Measurements from ENCODE around the gene DSCAML1.
"Not testable (repeated sequence)": the region's sequence is repeated elsewhere in the genome, so short reads cannot be mapped to it uniquely, and the experiment has no call there.

Gene DSCAML1

DNA sequence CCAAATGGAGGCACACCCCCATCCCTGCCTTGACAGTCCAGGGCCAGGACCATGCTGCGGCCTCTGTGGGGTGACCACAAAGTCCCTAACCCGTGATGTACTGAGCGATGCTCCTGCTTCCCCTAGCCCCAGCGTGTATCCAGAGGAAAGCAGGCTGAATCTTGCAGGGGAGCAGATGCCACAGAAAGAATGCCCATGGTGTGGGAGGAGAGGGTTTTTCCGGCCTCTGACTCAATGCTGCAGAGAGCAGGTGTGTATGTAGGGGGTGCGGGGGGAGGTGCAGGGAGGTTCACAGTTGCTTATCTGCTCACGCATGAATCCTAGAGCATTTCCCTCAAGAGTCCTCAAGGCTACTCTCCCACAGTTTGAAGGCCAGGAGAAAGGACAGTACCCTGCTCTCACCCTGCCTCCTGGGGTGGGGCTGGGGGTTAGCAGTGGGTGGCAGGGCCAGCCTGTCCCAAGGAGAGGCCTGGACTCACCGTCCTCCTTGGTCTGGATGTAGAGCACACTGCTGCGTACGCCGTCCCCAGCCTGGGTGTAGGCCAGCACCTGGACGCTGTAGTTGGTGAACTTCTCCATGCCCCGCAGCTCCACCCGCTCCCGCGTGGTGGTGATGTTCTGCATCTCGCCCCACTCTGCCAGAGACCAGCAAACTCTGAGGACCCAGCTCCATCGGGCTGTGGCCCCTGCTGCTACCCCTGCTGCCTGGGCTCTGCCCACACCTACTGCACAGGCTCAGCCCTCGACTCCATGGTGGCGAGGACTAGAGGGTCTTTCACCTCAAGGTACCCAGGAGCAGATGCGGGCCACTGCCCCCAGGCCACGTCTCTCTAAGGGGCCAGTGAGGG is 338.5 kb downstream of the DSCAML1 start:
- DNase-seq: no peak

DNA sequence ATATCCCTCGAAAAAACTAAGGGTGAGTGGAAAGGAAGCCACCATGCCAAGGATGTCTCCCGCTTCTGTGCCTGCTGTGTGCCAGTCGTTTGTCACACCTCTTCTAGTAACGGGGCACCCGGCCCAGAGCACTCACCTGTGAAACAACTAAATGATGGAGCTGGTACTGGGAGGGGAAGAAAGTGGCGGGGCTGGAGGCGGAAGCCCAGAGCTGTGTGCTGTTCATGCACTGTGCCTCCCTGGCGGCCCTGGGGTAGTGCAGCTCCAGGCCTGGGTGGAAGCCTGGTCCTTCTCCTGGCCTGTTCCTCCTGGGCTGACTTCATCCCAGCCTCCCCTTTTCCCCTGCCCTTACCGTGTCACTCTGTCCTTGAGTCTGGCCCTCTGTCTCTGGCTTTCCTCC is 339.2 kb downstream of the DSCAML1 start:
- no peak for DNase-seq

DNA sequence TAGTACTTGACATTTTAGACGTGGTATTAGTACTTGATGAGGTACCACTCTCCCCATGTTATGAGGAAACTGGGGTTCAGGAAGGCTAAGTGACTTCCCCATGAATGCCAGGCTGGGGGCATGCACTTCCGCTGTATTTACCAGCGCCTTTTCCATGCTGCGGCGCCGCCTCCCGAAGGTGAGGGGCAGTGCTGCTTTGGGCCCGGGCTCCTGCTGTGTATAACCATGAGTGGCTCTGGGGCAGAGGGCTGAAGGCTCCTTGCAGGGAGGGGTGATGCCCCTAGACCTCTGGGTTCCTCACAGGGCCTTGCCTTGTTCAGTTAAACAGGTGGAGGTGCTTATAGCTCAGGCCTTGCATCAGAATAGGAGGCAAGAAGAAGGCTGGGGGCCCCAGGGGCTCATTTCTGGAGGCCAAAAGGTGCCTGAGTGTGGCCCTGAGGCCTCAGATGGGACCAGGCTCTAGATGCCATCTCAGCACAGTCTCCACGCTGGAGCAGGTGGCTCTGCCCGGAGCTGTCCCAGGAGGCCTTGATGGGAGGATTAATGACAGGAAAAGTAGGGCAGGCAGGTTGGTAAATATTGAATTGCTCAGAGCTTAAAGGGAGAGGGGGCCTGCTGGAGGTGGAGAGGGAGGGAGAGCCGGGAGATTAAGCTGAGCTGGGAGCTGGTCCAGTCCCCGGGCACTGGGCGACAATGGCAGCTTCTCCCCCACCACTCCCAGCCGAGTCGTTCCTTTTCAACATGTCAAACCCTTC is 339.8 kb downstream of the DSCAML1 start:
- no peak for DNase-seq

DNA sequence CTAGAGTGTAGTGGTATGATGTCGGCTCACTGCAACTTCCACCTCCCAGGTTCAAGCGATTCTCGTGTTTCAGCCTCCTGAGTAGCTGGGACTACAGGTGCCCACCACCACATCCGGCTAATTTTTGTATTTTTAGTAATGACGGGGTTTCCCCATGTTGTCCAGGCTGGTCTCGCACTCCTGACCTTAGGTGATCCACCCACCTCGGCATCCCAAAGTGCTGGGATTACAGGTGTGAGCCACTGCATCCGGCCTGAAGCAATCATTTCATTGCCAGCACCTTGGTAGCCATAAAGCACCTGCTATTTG is 340.3 kb downstream of the DSCAML1 start:
- not testable (repeated sequence) for DNase-seq

DNA sequence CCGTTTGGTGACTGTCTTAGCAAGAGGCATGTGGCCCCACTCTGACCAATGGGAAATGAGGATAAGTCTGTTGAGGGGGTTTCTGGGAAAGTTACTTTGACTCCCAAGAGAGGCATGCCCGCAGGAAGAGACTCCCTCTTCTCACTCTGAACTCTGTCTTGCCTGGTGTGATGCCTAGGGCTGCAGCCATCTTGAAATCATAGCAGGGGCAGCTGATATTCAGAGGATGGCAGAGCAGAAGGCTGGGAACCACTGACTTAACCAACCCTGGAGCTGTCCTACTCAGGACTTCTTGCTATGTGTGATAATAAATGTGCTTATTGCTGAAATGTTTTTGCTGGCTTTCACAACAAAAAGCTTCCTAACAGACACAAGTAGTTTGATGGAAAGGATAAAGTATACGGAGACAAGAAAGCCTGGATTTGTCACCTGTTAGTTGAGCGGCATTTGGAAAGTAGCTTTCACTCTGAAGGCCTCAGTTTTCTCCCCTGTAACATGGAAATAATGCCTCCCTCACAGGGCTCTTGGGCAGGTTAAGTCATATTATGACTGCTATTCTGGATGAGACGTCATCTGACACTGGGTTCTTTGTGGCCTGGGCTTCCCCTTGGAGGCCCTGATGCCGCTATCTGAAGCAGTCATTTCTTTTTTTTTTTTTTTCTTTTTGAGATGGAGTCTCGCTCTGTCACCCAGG is 340.8 kb downstream of the DSCAML1 start:
- no peak for DNase-seq

DNA sequence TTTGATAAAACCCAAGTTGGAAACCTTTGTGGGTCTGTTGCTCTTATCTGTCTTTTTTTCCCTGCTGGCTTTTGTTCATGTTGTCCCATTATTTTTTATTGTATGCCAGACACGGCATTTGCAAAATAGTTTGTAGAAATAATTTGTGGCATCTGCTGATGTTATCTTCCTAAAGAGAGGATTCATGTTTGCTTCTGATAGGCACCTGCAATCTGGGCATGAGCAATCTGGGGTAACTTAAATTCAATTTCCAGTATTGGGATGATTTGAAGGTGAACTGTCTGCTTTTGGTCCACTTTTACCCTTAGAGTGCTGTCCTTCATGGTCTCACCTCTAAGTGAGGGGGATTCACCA is 342.5 kb downstream of the DSCAML1 start:
- DNase-seq: no peak

DNA sequence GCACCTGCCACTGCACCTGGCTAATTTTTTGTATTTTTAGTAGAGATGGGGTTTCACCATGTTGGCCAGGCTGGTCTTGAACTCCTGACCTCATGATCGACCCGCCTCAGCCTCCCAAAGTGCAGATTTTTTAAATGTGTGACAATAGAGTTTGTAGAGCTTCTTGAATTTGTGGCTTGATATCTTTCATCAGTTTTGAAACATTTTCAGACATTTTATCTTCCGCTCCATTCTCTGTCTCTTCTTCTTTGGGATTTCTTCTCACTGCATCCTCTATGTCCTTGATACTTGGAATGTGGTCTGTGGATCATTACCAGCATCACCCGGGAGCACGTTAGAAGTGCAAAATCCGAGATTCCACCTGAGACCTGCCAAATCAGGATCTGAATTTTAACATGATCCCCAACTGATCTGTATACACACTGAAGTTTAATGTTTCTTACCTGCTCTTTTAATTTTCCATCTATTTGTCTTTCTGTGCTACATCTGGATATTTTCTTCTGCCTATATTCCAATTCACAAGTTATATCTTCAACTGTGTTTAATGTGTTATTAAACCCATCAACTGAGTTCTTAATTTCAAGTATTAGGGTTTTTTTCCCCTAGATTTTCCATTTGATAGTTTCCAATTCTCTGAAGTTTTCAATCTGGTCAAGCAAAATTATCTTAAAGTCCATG is 343.0 kb downstream of the DSCAML1 start:
- DNase-seq: no peak

DNA sequence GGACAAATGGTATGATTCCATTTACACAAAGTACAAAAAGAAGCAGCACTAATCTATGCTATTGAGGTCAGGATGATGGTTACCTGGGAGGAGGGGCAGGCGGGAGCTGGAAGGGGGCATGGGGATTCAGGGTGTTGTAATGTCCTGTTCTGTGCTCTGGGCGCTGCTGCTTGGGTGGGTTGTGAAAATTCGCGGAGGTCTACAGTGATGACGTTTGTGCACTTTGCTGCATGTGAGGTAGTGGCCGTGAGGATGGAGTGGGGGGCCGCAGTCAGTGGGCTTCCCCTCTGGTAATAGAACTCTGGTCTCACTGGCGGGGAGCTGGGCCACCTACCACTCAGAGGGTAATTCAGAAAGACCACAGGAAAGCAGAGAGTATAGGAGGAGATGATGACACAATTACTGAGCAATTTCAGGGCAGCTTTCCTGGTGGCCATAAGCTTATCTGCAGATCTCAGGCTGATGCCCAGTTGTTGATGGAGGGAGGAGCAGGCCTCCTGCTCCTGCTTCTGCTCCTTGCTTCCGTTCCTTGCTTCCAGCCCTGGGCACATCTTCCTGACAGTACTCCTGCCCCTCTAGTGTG is 347.8 kb downstream of the DSCAML1 start:
- no peak for DNase-seq

DNA sequence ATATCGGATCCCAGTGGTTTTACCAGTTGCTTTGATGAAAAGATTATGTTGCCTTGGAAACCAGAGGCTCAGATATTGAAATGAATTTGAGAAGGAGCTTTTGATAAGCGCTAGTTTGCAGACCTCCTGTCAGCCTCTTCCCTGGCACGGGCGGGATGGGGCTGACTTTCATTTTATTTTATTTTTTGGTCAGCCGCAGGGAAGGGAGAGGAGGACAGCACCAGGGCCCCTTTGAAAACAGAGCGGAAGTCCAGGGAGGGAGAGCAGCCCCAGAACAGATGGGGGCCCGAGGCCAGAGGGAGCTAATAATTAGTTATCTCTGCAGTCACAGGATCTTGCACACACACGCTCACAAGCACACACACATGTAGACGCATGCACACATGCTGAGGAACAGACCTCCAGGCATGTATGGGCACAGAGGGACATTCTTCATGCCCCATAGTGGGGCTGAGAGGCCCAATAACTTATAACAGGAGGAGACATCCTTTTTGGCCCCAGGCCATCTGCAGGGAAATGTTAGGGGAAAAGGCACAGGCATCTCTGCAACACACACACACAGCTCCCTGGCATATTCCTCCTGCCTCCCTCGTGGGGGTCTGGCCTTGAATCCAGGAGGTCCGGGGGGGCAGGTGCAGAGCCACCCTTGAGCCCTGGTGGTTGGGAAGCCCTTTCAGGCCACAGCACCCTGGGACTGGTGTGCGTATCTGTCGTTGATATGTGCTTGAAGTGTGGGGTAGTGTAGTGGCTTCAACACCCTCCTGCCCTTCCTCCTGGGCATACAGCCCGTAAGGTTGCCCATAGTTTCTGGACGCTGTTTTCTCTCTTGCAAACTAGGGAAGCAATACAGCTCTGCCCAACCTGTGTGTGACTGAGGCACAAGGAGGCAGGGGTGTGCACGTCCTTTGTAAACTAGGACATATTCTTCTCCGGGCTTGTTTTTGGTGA is 352.0 kb downstream of the DSCAML1 start:
- DNase-seq: no peak

DNA sequence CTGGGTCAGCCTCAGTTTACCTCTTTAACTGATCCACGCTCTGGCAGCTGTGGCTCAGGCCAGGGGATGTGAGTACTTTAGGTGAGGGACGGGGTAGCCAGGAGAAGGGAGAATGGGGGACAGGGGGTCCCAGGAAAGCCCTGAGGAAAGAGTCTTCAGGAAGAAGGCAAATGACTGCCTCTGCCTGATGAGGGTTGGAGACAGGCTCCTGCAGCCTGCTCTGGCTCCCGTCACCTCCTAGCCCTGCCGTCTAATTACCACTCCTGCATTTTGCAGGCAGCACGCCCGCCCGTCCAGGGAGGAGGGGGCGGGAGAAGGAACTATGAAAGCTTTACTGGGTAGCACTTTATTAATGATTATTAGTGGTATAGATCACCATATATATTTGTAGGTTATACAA is 352.8 kb downstream of the DSCAML1 start:
- no peak for DNase-seq

DNA sequence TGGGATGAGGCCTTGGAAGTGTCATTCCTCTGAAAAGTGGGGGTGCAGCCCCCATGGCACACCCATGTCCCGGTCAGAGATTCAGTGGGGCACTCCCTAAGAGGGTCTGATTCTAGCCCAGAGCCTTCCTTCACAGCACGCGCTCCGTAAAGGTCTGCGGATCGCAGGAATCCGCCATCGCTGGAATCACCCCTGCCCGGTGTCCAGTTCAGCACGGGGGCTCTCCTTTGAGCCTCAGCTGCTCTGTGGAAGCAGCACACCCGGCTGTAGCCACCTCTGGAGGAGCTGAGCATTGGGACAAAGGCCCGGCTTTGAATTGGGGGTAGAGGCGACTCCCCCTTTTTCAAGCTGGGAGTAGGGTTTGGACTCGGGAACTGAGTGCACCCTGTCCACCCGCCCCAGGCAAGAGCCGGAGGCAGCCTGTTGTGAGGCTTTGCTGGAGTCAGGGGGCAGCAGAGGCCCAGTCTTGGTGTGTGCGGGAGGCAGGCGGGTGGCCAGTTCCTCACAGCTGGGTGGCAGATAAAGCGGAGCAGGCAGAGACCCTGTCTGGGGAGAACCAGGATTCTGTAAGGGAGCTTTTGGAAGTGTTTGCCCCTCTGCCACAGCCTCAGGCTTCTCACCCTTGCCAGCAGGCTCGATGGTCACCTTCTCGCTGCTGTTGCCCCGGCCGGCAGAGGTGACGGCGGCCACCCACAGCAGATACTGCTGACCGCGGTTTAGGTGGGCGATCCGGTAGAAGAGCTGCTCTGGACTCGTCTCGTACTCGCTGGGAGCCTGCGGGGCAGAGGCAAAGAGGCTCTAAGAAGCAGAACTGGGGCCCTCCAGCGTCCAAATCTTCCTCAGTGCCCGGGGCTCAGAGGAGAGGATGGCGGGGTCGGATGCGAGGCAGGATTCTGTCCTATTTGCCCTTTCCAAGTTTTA is 353.5 kb downstream of the DSCAML1 start:
- DNase-seq: no peak

DNA sequence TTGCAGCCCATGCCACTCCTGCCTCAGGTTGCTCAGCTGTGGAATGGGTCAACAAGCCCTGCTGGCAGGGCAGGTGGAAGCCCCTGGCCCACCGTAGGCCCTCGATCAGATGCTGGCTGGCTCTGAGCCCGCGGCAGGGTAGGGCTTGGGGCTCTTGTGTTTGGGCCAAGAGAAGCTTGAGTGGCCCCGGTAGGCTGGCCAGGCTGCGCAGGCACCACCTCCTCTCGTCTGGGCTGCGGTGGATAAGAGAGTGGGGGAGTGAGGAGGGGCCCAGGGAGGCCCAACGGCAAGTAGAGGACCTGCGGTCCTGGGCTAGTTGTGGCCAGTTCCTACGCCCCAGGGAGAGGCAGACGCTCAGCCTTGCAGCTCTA is 354.2 kb downstream of the DSCAML1 start:
- DNase-seq: no peak

DNA sequence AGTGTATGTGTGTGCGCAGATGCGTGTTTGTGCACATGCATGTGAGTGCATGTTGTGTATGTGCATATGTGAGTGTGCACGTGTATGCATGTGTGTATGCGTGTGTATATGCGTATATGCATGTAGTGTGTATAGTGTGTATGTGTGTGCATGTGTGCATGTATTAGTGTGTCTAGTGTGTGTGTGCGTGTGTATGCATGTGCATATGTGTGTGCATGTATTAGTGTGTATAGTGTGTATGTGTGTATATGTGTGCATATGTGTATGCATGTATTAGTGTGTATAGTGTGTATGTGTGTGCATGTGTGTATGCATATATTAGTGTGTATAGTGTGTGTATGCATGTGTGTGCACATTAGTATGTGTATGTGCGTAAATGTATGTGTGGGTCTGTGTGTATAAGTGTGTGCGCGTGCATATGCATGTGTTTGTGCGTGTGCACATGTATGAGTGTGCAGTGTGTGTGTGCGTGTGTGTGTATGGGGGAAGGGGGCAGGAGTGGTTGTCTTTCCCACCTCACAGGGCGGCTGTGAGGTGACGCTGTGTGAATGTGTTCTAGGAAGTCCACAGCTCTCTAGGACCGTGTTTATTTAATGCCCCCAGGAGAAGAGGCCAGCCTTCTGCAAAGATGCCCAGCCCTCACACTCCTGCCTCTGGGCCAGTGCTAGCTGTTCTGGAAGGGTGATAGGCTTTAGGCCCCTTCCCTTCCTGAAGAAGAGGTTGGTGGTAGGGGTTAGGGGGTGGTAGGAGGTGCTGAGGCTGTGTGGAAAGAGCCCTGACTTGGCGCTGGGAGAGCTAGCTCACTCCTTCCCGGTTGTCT is 354.8 kb downstream of the DSCAML1 start:
- DNase-seq: no peak

DNA sequence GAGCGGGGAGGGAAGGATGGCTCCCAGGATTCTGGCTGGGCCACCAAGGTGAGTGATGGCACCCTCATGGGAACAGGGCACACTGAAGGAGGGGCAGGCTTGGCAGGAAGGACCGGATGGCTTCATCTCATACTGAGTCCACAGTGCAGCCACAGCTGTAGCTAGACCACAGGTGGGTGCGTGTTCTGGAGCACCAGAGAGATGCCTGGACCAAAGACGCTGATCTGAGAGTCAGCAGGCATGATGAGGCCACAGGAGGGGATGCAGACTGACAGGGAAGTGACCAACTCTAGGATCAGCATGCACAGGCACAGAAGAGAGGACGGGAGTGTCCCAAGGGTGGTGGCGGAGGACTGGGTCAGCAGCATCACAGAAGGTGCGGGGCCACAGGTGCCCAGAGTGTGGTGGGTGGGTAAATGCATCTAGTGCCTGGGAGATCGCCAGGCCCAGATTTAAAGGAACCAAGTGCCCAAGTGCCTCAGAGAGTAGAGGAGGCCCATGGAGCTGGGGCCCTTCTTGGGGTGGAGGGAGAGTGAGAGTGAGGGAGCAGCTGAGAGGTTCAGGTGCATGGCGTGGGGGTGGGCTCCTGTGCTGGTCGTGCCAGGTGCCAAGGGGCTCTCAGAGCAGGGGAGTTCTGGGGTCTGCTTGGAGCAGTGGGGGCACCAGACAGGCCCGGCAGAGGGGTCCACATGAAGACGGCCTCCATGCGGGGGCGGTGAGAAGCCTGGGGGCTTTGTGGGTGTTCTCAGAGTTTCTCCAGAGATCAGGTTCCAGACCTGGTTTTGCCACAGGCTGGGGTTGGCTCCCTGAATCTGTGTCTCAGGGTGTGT is 355.7 kb downstream of the DSCAML1 start:
- DNase-seq: no peak

DNA sequence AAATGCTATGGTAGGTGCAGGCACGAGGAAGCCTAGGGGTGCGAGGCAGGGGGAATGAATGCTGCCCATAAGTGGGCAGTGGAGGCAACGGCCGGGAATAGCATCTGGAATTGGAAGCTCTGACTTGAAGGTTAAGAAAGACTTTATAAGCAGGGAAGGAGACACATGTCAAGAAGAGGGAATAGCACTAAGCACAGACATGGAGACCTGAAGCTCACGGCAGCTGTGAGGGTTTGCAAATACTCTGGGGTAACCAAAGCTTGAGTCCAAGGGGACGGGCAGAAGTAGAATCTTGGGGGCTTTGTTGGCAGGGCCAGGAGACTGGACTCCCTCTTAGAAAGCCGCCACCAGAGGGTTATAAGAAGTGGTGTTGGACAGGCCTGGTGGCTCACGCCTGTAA is 356.8 kb downstream of the DSCAML1 start:
- DNase-seq: no peak

DNA sequence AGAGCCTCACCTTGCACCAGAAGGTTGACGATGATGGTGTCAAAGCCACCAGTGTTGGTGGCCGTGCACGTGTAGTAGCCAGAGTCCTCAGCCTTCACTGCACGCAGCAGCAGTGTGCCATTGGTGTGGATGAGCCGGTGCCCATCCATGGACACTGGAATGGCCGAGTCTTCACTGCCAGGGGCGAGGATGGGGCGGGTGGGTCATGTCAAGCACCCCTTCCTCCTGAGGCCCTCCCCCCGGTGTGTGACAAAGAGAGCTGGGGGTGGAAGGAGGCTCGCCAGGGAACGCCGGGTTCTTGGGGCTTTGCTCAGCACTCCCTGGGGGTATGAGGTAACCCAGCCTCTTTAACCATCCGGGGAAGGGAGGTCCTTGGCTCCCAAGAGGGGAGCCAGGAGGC is 357.8 kb downstream of the DSCAML1 start:
- no peak for DNase-seq

DNA sequence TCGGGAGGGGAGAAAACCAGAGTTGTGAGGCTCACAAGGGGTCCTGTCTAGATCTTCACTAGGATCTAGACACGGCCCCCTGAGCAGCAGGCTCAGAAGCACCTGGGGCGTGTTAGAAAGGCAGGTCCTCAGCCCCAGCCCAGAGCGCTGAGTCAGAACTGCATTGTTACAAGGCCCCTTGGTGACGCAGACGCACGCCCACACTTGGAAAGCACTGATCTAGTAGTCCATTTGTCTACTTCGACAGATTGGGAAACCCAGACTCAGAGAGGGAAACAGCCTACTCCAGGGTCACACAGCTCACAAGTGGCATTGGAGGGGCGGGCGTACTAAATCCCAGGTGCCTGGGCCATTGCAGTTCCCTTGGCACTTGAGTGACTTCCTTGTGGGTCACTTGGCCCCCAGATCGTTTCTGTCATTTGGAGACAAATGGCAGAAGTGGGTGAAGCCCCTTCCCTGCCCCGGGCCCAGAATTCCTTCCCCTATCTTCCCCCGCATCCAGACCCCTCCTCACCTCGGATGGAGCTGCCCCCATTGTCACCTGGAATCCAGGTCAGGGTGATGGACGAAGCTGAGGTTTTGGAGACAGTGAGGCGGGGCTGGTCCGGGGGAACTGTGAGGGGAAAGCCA is 358.5 kb downstream of the DSCAML1 start:
- no peak for DNase-seq

DNA sequence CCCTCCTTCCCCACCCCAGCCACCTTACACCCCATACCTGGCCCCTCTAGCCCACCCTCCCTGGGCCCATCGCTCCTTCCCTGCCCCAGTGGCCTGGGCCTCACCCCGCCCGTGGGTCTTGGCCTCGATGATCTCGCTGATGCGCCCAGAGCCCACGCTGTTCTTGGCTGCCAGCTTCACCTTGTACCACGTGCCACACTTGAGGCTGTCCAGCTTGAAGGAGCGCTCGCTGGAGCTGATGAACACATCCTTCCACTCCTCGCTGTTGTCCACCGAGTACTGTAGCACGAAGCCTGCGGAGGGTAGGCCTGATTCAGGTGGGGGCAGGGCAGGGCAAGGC is 359.3 kb downstream of the DSCAML1 start:
- DNase-seq: no peak

Data from activated T-cell treated with anti-CD3 and anti-CD28 coated beads for 4 hours (primary cell).